Memory B cell (primary cell): Measurements from ENCODE around the gene COLQ.
"Not testable (repeated sequence)": the region's sequence is repeated elsewhere in the genome, so short reads cannot be mapped to it uniquely, and the experiment has no call there.

Experiments
- ATAC-seq: fragments of 150-1000 bp; cut with Tn5 transposase; 2 replicates; pipeline ENCODE4 v1.10.0; 2021; ENCODE audit warnings: low read depth, mild to moderate bottlenecking, moderate library complexity
- DNase-seq, 2 donors: peaks; one replicate each; pipeline ENCODE4 v3.0.0; 2022; ENCODE audit warnings: low spot score in 2 of 2
- H3K27ac Mint-ChIP-seq: one replicate; pipeline ENCODE4 v1.8.0; 2022; ENCODE audit warnings: mild to moderate bottlenecking, moderate library complexity, mixed read lengths
- H3K27me3 Mint-ChIP-seq: one replicate; pipeline ENCODE4 v1.8.0; 2022; ENCODE audit warnings: mixed read lengths
- H3K36me3 Mint-ChIP-seq: one replicate; pipeline ENCODE4 v1.8.0; 2022; ENCODE audit warnings: mild to moderate bottlenecking, mixed read lengths
- H3K4me1 Mint-ChIP-seq: one replicate; pipeline ENCODE4 v1.8.0; 2022; ENCODE audit warnings: mixed read lengths
- H3K4me3 Mint-ChIP-seq: one replicate; pipeline ENCODE4 v1.8.0; 2022; ENCODE audit warnings: mild to moderate bottlenecking, moderate library complexity, mixed read lengths
- H3K9me3 Mint-ChIP-seq: one replicate; pipeline ENCODE4 v1.8.0; 2022; ENCODE audit warnings: mixed read lengths

The COLQ gene

DNA sequence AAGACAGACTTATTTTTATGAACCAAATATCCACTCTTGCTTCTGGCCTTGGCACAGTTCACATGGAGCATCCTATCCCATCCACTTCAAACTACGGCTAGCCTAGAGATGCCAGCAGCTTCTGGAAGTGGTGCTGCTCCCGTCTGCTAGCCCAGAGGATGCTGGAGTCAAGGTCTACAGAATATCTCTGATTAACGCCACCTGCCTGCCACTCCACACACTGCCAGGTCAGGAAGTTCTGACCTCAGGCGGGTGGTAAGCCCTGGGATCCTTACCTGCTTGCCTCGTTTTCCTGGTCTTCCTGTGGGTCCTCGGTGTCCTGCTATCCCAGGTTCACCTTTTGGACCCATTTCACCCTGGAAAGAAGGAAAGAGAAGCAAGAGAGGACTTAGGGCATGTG is 51.2 kb downstream of the COLQ start:
- peaks cover 1% of the 10 kb centered on the region for H3K27me3 Mint-ChIP-seq
- H3K4me1 Mint-ChIP-seq, result no peaks in the 10 kb centered on the region
- no peaks in the 10 kb centered on the region for H3K9me3 Mint-ChIP-seq
- H3K27ac Mint-ChIP-seq, result no peak overlapping the region
- H3K4me3 Mint-ChIP-seq, result no peak overlapping the region
- ATAC-seq (no peak), DNase-seq (no peak)
- H3K36me3 Mint-ChIP-seq, result no peaks in the 10 kb centered on the region

DNA sequence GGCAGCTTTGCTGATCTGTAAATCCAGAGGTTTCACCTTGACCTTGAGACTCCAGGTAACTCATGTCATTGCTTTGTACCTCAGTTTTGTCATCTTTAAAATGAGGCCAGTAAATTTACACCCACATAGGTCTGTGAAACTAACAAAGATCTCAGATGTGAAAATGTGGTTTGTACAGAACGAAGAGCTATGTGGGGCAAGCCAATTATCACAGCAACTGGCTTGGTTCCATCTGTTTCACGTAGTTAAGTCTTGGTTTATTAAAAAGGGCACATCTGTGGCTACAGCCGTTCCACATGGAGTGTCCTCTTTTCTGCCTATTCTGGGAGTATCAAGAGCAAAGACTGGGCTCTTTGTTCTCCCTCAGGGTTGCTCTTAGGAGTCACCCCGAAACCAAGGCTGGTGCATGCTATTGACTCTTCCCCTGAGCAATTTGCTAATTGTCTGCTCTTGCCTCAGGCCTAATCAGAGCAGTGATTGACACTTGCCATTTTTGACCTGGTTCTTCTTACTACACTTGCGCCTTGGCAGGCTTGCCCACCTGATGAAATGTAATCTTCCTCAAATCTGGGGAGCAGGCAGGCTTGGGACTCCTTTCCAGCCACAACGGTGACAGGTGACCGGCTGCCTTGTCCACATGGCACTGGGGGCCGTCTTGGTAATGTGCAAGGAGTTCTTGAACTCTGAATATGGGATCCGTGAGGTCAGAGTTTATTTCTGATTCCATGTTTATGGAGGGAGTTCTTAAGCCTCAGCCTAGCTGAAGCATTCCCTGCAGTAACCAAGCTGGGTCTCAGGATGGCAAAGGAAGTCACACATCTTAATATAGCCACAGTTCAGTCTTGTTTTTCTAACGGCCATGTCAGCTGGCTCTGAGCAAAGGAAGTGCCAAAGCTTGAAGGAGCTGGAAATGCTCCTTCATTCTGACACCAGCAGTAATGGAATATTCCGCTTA is 54.0 kb downstream of the COLQ start:
- Mint-ChIP-seq H3K4me1 (no peaks in the 10 kb centered on the region), H3K36me3 (no peaks in the 10 kb centered on the region), H3K27me3 (peaks cover under 1% of the 10 kb centered on the region), H3K9me3 (no peaks in the 10 kb centered on the region), H3K27ac (no peak overlapping the region), H3K4me3 (no peak overlapping the region)
- no peak for ATAC-seq
- no peak for DNase-seq

DNA sequence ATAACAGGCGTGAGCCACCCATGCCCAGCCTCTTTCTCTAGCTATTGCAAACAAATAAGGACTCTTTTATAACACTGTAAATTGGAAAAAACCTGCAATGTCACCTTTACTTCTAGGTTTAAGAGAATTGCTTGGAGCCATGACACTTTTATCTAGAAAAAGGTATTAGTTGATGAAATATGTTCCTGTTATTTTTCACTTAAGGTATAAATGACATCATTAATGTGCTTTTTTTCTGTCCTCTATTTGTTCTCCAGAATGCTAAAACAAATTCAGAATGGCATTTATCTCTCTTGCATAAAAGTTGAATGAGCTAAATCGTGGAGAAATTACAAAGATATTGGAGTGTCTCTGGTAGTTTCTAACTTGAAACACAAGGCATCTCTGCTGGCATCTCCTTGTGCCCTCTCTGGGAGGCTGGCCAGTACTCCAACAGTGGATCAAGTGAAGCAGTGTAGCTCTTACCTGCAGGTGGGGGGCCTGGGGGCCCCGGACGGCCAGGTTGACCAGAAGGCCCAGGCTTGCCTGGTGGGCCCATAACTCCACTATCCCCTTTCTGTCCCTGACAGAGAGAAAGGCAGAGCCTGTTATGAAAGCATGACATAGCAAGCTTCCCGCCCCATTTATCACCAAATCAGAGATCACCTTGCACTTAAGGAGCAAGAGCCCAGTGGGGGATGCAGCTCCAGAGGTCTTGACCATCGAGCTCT is 55.5 kb downstream of the COLQ start:
- no peak for DNase-seq
- H3K27me3 Mint-ChIP-seq, result no peaks in the 10 kb centered on the region
- H3K9me3 Mint-ChIP-seq, result no peaks in the 10 kb centered on the region
- no peak overlapping the region for H3K27ac Mint-ChIP-seq
- H3K4me1 Mint-ChIP-seq, result no peaks in the 10 kb centered on the region
- no peaks in the 10 kb centered on the region for H3K36me3 Mint-ChIP-seq
- H3K4me3 Mint-ChIP-seq, result no peak overlapping the region
- ATAC-seq, result no peak

DNA sequence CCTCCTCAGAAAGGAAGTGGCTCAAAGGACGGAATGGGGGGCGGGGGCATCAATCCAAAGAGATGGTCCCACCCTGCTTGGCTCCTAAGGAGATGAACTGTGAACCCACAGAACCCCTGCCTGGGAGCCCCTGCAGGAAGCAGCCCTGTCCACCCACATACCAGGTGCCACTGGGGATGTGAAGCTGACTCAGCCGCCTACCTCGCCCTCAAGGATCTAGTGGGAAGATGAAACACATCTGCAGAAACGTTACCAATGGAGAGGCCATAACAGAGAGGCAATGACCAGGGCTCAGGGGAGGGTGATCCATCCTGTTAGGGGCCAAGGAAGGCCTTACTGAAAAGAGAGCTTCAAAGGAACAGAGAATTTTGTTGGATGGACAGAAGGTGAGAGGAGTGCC is 59.1 kb downstream of the COLQ start:
- H3K27ac Mint-ChIP-seq, result no peak overlapping the region
- peaks cover 2% of the 10 kb centered on the region for H3K36me3 Mint-ChIP-seq
- no peaks in the 10 kb centered on the region for H3K4me1 Mint-ChIP-seq
- no peaks in the 10 kb centered on the region for H3K27me3 Mint-ChIP-seq
- no peak for DNase-seq
- H3K9me3 Mint-ChIP-seq, result peaks cover 1% of the 10 kb centered on the region
- no peak for ATAC-seq
- H3K4me3 Mint-ChIP-seq, result no peak overlapping the region

DNA sequence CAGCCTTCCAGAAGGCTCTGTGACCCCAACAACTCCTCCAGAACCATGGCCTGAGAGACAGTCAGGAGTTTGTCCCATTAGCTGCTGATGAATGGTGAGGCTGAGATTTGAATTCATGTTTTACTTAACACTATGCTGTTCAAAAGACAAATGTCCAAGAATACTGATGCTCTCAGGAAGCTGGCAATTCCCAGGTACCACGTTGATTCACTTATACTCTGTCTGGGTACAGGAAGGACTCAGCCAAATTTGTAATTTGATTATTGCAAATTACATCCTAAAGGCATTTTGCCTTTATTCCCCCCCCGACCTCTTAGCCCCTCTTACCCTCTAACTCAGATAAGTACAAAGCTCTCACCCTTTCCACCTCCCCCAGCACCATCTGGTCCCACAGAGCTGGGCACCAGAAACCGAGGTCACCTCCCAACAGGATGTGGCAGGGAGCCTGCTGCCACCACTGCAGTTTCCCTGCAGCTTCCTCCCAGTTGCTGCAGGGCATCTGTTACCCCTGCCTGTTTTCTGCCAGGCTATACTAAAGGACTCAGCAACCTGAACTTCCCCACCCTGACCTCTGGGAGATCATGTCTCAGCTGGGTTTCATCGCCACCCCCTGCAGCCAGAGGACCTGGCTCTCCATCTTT is 60.5 kb downstream of the COLQ start:
- DNase-seq (no peak), ATAC-seq (no peak)
- H3K4me3 Mint-ChIP-seq, result no peak overlapping the region
- peaks cover 2% of the 10 kb centered on the region for H3K36me3 Mint-ChIP-seq
- peaks cover 1% of the 10 kb centered on the region for H3K9me3 Mint-ChIP-seq
- H3K27ac Mint-ChIP-seq, result no peak overlapping the region
- no peaks in the 10 kb centered on the region for H3K27me3 Mint-ChIP-seq
- H3K4me1 Mint-ChIP-seq, result no peaks in the 10 kb centered on the region

DNA sequence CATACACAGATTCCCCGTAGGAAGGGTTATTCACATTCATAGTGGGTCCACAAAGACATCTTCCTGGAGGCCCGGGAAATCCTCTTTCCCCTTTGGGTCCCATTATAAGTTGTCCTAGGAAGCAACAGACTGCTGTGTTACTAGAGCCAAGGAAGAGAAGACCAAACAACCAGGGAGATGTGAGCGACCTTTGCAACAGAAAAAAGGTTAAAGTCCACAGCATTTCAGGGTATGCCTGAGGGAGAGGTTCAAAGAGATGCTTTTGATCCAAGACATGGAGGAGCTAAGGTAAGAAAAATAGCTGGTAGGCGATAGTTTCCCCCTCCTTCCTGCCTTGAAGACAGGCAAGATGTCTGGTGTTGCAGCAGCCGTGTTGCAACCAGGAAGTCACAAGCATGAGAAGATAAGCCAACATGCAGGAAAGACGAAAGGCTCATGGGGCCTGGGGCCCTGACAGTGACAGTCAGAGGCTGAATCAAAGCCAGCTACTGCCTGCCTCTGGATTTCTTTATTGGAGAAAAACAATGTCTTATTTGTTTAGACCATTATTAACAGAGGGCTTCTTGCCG is 63.2 kb downstream of the COLQ start:
- H3K9me3 Mint-ChIP-seq, result peaks cover 1% of the 10 kb centered on the region
- peaks cover 2% of the 10 kb centered on the region for H3K36me3 Mint-ChIP-seq
- no peak for DNase-seq
- no peak overlapping the region for H3K4me3 Mint-ChIP-seq
- no peak overlapping the region for H3K27ac Mint-ChIP-seq
- no peaks in the 10 kb centered on the region for H3K27me3 Mint-ChIP-seq
- H3K4me1 Mint-ChIP-seq, result no peaks in the 10 kb centered on the region
- no peak for ATAC-seq

DNA sequence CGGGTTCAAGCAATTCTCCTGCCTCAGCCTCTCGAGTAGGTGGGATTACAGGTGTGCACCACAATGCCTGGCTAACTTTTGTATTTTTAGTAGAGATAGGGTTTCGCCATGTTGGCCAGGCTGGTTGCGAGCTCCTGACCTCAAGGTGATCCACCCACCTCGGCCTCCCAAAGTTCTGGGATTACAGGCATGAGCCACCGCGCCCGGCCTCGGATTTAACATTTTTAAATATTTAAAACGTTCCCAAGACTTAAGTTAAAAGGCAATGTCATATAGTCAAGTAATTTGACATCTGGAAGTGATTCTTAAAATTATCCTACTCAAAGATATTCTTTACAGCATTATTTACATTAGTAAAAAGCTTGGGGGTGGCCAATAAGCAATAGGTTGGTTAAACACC is 64.6 kb downstream of the COLQ start:
- H3K4me3 Mint-ChIP-seq, ATAC-seq, H3K9me3 Mint-ChIP-seq, H3K4me1 Mint-ChIP-seq, DNase-seq, H3K36me3 Mint-ChIP-seq, H3K27me3 Mint-ChIP-seq, H3K27ac Mint-ChIP-seq: not testable (repeated sequence)

DNA sequence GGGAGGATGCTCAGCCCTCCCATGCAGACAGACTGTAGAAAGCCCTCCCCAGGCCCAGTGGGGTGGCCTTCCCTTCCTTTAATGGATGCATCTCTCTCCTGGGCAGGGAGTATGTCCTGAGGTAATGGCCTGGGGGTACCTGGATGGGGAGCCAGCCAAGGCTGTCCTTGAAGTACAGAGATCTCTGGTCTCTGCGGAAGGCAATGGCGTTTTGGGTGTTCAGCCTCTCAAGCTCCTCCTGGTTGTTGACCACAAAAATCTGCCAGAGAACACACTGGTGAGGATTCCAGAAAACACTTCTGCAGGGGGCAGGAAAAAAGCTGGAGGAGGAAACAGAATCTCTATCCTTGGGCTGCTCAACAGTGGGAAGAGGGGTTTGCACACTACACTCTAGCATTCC is 65.2 kb downstream of the COLQ start:
- ATAC-seq (no peak), DNase-seq (no peak)
- Mint-ChIP-seq H3K4me3 (no peak overlapping the region), H3K27ac (no peak overlapping the region), H3K4me1 (no peaks in the 10 kb centered on the region), H3K36me3 (peaks cover 2% of the 10 kb centered on the region), H3K27me3 (no peaks in the 10 kb centered on the region), H3K9me3 (peaks cover 1% of the 10 kb centered on the region)

DNA sequence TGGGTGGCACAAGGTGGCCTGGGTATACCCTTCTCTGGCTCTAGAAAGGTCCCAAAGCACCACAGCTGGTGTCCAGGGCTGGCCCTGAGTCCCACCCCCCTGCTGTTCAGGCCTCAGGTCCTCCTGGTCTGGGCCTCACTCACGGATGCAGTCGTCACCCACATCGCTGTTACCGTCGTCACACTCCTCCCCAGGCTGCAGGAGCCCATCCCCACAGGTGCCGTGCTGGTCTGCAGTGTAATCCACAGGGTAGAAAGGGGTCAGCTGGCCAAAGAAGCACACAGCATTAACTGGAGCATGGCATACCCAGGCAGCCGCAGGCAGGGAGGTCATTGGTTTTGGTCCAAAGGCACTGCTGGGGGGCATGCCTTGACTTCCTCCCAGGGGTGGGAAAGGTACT is 65.8 kb downstream of the COLQ start:
- Mint-ChIP-seq H3K27ac (no peak overlapping the region), H3K4me3 (no peak overlapping the region), H3K36me3 (peaks cover 2% of the 10 kb centered on the region), H3K27me3 (no peaks in the 10 kb centered on the region), H3K9me3 (peaks cover 1% of the 10 kb centered on the region), H3K4me1 (no peaks in the 10 kb centered on the region)
- DNase-seq (no peak), ATAC-seq (no peak)

DNA sequence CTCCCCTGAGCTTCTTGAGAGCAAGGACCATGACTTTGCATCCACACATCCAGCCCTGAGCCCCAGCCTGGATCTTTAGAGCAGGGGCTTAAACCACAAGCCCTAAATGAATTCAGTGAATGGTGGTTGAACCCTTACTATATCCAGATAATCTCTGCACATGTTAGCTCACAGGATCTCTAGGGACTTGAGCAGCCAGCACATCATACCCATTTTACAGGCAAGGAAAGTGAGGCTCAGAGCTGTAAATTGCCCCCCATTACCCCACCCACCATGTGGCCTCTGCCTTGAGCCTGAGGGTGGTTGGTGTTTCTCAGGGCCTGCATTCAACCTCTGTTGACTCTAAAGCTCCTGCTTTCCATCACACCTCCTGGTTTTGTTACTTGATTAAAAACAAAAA is 66.5 kb downstream of the COLQ start:
- Mint-ChIP-seq H3K36me3 (peaks cover 5% of the 10 kb centered on the region), H3K27me3 (no peaks in the 10 kb centered on the region), H3K9me3 (peaks cover 1% of the 10 kb centered on the region), H3K4me3 (no peak overlapping the region), H3K4me1 (no peaks in the 10 kb centered on the region), H3K27ac (no peak overlapping the region)
- ATAC-seq (no peak), DNase-seq (no peak)

DNA sequence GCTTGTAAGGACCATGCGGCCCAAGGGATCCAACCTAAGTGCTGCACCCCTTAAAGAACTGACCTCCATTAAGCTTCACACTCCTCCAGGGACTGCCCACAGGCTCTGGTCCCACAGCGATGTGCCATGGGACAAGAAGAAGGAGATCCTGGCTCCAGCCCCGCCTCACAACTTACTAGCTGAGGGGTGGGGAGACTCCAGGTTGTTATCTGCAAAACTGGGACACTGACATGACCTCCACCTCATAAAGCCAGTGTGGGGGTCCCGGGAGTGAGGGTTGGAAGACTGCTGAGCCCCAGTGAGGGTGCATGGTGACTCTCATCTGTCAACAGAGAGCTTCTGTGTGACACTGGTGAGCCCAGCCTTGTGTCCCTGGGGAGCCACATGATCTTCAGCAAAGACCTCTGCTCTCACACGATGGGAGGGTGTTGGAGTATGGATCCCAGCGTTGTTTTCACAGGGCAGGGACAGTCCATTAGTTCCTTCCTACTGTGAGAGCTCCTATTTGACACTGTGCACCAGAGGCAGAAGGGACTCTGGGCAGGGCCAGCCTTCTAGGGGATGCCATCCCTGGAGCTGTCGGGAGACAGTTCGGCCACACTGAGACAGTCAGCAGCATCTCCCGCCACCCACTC is 67.4 kb downstream of the COLQ start:
- H3K36me3 Mint-ChIP-seq, result peaks cover 5% of the 10 kb centered on the region
- H3K9me3 Mint-ChIP-seq, result peaks cover 1% of the 10 kb centered on the region
- no peak for ATAC-seq
- H3K27me3 Mint-ChIP-seq, result no peaks in the 10 kb centered on the region
- no peak overlapping the region for H3K4me3 Mint-ChIP-seq
- DNase-seq, result no peak
- no peaks in the 10 kb centered on the region for H3K4me1 Mint-ChIP-seq
- no peak overlapping the region for H3K27ac Mint-ChIP-seq

DNA sequence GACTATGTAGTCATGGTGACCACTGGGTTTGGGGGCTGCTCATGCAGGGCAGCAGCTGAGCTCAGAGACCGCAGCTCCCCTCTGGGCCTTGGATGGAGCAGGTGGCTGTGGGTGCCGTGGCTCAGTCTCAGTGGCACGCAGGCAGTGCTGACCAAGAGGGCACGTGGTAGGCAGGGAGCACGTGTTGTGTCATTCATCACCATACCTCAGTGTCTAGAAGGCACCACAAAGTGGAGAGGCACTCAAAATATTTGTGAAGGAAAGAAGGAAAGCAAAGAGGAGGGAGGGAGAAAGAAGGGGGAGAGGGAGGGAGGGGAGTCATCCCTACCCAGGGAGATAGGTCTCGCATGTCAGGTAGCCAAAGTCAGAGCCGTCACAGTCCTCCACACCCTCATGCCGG is 68.0 kb downstream of the COLQ start:
- ATAC-seq (no peak), DNase-seq (no peak)
- Mint-ChIP-seq H3K4me1 (no peaks in the 10 kb centered on the region), H3K27me3 (no peaks in the 10 kb centered on the region), H3K36me3 (peaks cover 5% of the 10 kb centered on the region), H3K4me3 (no peak overlapping the region), H3K27ac (no peak overlapping the region), H3K9me3 (peaks cover 1% of the 10 kb centered on the region)

DNA sequence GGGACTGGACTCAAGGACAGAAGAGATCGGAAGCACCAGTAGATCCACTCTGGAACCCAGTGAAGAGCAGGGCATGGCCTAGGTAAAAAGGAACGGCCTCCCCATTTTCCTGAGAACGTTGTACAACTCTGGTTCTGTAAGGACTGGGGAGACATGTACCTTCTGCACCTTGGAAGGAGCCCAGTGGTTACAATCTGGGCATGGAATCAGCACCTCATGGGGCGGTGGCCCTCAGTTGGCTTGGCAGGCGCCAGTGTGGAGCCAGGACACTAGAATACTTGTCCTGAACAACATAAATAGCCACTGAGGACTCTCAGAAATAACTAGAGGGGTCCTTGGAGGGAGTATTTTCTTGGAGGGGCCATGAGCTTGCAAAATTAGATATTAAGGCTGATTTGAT is 68.5 kb downstream of the COLQ start:
- no peak overlapping the region for H3K27ac Mint-ChIP-seq
- ATAC-seq (no peak), DNase-seq (no peak)
- no peaks in the 10 kb centered on the region for H3K27me3 Mint-ChIP-seq
- H3K9me3 Mint-ChIP-seq, result no peaks in the 10 kb centered on the region
- peaks cover 3% of the 10 kb centered on the region for H3K36me3 Mint-ChIP-seq
- no peak overlapping the region for H3K4me3 Mint-ChIP-seq
- no peaks in the 10 kb centered on the region for H3K4me1 Mint-ChIP-seq

DNA sequence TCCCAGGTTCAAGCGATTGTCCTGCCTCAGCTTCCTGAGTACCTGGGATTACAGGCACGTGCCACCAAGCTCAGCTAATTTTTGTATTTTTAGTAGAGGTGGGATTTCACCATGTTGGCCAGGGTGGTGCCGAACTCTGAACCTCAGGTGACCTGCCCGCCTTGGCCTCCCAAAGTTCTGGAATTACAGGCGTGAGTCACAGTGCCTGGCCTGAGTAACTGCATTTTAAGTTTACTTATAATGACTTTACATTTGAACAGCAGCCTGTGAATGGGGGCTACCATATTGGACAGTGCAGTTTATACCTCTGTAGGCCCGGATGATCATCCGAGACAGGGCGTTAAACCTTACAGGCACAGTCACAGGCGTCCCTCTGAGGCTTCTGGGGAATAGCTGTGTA is 69.3 kb downstream of the COLQ start:
- Mint-ChIP-seq H3K9me3 (no peaks in the 10 kb centered on the region), H3K27ac (no peak overlapping the region), H3K36me3 (peaks cover 3% of the 10 kb centered on the region), H3K27me3 (no peaks in the 10 kb centered on the region), H3K4me1 (no peaks in the 10 kb centered on the region), H3K4me3 (no peak overlapping the region)
- DNase-seq, result no peak
- no peak for ATAC-seq
